Measurements from ENCODE around the gene LZTFL1. TPM values are rescaled to one million over a fixed set of nuclear protein-coding genes. Genes with fewer than 3 reads are reported as not detected.

Gene LZTFL1
- total RNA-seq, 4 donors from 2014 or later = 14.7 to 20.1 (median 16.1) TPM

- ATAC-seq (ENCODE audit: low FRiP score) = no peak
- DNase-seq (ENCODE audit: low spot score) = no peak
- no peak for TF ChIP-seq CTCF (IDR thresholded peaks at IDR 0.05)
Observed at GRCh38 chr3:45781271-45781670, 60.6 kb downstream of the LZTFL1 start.

- DNase-seq (ENCODE audit: low spot score) (no peak), ATAC-seq (ENCODE audit: low FRiP score) (no peak)
- TF ChIP-seq CTCF (IDR thresholded peaks at IDR 0.05) = no peak
Observed at GRCh38 chr3:45779746-45780735, 61.9 kb downstream of the LZTFL1 start.

GRCh38 chr3:45778761-45779201 is 63.1 kb downstream of the LZTFL1 start:
- no peak for TF ChIP-seq CTCF (IDR thresholded peaks at IDR 0.05)
- DNase-seq (ENCODE audit: low spot score) = no peak
- ATAC-seq (ENCODE audit: low FRiP score) = no peak

GRCh38 chr3:45777746-45778386 is 64.1 kb downstream of the LZTFL1 start:
- ATAC-seq (ENCODE audit: low FRiP score) (no peak), DNase-seq (ENCODE audit: low spot score) (no peak)
- TF ChIP-seq CTCF (IDR thresholded peaks at IDR 0.05) = no peak

GRCh38 chr3:45777111-45777745 is 64.7 kb downstream of the LZTFL1 start:
- ATAC-seq (ENCODE audit: low FRiP score) = no peak

GRCh38 chr3:45776611-45777010 is 65.3 kb downstream of the LZTFL1 start:
- no peak for DNase-seq (ENCODE audit: low spot score)
- TF ChIP-seq CTCF (IDR thresholded peaks at IDR 0.05) = no peak
- ATAC-seq (ENCODE audit: low FRiP score) = no peak

More at GRCh38 chr3:45777111-45777745, 64.7 kb downstream of the LZTFL1 start:
- no peak for DNase-seq (ENCODE audit: low spot score)
- TF ChIP-seq CTCF (IDR thresholded peaks at IDR 0.05) = no peak
